ENCODE data around the gene PRR29.

DNA sequence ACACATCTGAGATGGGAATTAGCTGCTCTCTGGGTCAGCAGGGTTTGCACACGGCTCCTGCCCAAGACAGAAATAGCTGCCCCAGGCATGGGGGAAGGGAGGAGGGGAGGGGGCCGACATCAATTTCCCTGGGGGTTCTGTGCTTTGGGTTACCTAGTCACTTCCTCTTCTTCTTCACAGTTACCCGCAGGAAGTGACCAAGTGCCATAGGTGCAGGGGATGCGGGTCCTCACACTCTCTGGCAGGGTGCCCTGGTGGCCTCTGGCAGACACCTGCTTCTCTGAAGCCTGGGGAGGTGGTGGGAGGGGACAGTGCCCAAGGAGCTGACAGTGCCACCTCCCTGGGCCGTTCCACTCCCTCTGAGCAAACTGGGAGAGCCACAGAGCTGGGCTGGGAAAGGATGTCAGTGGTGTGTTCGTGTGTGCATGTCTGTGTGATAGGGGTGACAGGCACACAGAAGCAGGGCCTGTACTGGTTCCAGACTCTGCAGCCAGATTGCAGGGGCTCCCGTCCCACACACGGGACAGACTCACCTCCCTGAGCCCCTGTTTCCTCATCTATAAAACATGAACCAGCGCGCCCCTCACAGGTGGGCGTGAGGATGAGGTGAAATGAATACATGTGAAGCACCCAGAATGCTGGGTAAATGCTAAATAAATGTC lies 43.6 kb upstream of the PRR29 start:
- TF ChIP-seq POLR2A (IDR thresholded peaks at IDR 0.05) (no peak), EP300 (IDR thresholded peaks at IDR 0.05) (no peak), POLR2AphosphoS5 (IDR thresholded peaks at IDR 0.05) (no peak)
- TF ChIP-seq, protein P1, sequence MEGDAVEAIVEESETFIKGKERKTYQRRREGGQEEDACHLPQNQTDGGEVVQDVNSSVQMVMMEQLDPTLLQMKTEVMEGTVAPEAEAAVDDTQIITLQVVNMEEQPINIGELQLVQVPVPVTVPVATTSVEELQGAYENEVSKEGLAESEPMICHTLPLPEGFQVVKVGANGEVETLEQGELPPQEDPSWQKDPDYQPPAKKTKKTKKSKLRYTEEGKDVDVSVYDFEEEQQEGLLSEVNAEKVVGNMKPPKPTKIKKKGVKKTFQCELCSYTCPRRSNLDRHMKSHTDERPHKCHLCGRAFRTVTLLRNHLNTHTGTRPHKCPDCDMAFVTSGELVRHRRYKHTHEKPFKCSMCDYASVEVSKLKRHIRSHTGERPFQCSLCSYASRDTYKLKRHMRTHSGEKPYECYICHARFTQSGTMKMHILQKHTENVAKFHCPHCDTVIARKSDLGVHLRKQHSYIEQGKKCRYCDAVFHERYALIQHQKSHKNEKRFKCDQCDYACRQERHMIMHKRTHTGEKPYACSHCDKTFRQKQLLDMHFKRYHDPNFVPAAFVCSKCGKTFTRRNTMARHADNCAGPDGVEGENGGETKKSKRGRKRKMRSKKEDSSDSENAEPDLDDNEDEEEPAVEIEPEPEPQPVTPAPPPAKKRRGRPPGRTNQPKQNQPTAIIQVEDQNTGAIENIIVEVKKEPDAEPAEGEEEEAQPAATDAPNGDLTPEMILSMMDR (IDR thresholded peaks at IDR 0.05): no peak
